Activated CD8-positive, alpha-beta memory T cell treated with anti-CD3 and anti-CD28 coated beads, Interleukin-2, amount 50 U/mL, for 1 hour (primary cell): ENCODE measurements around the gene THRAP3.
"Not testable (repeated sequence)": the region's sequence is repeated elsewhere in the genome, so short reads cannot be mapped to it uniquely, and the experiment has no call there.

Experiments
- DNase-seq: peaks from one replicate; pipeline ENCODE4 v3.0.0-alpha.2; 2020; ENCODE audit errors: extremely low read depth

The THRAP3 gene

GRCh38 chr1:36204347-36204909 is 19.8 kb upstream of the THRAP3 start:
- no peak for DNase-seq

DNA sequence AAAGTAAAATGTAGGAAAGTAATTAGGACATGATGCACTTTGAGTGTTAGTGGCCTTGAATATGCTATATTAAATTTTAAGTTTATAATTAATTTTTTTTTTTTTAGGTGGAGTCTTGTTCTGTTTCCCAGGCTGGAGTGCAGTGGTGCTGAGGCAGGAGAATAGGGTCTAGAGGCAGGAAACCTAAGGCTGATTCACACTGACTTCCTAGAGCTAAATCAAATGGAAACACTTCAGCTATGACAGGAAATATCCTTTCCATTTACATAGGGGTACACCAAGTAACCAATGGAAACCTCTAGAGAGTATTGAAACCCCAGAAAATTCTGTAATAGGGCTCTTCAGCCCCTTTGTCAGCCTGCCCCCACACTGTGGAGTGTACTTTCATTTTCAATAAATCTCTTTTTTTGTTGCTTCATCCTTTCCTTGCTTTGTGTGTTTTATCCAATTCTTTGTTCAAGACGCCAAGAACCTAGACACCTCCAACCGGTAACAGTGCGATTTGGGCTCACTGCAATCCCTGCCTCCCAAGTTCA is 17.9 kb upstream of the THRAP3 start:
- no peak for DNase-seq

DNA sequence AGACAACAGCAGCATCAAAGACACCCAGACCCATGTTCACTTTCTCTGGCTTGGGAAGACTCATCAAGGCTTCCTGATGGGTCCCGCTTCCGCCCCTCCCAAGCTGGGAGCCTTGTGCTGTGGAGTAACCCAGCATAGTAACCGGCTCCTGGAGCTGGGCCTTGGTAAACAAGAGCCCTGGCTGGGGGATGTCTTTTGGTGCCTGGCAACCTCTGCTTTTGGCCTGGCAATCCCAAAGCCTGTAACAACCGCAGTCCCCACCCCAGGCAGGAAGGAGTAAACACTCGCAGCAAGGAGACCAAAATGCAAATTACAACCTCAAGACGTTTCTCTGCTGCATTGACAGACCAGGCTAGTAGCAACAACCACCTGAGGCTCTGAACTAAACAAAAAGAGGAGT is 16.9 kb upstream of the THRAP3 start:
- no peak for DNase-seq

DNA sequence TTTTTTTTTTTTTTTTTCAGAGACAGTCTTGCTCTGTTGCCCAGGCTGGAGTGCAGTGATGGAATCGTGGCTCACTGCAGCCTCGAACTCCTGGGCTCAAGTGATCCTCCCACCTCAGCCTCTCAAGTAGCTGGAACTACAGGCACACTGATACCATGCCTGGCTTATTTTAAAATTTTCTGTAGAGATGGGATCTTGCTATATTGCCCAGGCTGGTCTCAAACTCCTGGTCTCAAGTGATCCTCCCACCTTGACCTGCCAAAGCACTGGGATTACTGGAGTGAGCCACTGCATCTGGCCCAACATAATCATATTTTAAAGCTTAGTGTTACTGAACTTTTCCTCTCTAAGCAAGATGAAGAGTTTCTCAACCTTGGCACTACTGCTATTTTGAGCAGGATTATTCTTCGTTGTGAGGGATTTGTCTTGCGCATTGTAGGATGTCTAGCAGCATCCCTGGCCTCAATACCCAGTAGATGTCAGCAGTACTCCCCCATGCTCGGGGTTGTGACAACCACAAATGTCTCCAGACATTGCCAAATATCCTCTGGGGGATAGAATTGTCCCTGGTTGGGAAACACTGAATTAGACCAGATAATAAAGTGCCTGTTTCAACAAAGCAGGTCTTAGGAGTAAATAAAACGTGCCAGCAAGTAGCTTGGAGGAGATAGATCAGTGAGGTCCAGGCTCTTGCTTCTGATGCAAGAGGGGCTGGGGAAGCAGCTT is 15.1 kb upstream of the THRAP3 start:
- DNase-seq = no peak

DNA sequence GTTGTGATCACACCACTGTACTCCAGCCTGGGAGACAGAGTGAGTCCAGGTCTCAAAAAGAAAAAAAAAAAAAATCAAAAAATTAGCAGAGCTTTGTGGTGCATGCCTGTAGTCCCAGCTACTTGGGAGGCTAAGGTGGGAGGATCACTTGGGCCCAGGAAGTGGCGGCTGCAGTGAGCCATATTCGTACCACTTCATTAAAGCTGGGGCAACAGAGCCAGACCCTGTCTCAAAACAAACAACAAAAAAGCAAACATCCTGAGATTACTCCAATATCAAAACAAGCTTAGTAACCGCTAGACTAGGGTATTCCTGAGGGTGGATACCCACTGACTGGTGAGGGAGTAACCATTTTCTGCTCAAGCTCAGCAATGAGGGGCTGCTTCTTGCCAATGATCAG is 12.9 kb upstream of the THRAP3 start:
- no peak for DNase-seq

DNA sequence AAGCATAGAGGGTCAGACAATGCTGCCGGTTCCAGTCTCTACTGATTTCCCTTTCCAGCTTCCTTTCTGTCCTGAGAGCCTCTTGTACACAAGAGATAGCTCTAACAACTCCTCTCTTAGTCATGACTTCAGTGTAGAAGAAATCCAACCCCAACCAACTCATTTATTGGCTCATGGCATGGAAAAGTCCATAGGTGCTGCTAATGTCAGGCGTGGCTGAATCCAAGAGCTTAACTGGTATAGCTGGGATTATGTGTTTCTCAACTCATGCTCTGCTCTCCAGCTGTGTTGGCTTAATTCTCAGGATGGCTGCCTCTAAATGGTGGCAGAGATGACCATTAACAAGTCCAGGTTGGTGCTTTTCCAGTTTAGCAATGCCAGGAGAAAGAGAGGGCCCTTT is 12.4 kb upstream of the THRAP3 start:
- no peak for DNase-seq

- no peak for DNase-seq
These were observed 11.5 kb upstream of the THRAP3 start for GRCh38 chr1:36212782-36213181.

- DNase-seq = no peak
These were observed 6.6 kb upstream of the THRAP3 start for GRCh38 chr1:36217670-36218069.

DNA sequence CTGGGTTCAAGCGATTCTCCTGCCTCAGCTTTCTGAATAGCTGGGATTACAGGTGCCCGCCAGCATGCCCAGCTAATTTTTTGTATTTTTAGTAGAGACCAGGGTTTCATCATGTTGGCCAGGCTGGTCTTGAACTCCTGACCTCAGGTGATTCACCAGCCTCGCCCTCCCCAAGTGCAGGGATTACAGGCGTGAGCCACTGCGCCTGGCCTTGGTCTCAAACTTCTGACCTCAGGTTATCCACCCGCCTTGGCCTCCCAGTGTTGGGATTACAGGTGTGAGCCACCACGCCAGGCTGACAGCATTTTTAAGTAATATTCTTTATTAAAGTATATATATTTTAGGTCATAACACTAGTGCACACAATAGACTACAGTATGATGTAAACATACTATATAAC is 2.3 kb upstream of the THRAP3 start:
- DNase-seq = not testable (repeated sequence)

DNA sequence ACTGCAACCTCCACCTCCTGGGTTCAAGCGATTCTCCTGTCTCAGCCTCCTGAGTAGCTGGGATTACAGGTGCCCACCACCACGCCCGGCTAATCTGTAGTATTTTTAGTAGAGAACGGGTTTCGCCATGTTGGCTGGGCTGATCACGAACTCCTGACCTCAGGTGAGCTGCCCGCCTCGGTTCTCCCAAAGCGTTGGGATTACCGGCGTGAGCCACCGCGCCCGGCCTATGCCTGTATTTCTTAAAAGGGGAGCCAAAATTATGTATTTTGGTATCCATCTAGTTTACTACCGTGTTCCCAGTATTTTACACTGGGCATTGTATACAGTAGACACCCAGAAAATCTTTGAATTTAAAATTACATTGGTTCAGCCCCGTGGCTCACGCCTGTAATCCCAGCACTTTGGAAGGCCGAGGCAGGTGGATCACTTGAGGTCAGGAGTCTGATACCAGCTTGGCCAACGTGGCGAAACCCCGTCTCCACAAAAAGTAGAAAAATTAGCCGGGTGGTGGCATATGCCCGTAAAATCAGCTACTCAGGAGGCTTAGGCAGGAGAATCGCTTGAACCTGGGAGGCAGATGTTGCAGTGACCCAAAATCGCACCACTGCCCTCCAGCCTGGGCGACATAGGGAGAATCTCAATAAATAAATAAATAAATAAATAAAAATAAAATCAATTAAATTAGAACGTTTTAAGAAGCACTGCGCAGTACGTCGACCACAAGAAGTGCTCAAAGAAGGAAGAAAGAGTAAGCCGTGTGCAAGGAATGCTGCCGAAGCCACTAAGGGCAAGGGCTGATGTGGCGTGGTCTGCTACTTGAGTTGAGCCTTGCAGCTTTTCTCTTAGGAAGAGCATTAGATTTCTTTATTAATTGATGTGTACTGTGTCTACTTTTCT is 1.5 kb upstream of the THRAP3 start:
- no peak for DNase-seq

- no peak for DNase-seq
These were observed 755 bp upstream of the THRAP3 start for GRCh38 chr1:36223381-36223995.

DNA sequence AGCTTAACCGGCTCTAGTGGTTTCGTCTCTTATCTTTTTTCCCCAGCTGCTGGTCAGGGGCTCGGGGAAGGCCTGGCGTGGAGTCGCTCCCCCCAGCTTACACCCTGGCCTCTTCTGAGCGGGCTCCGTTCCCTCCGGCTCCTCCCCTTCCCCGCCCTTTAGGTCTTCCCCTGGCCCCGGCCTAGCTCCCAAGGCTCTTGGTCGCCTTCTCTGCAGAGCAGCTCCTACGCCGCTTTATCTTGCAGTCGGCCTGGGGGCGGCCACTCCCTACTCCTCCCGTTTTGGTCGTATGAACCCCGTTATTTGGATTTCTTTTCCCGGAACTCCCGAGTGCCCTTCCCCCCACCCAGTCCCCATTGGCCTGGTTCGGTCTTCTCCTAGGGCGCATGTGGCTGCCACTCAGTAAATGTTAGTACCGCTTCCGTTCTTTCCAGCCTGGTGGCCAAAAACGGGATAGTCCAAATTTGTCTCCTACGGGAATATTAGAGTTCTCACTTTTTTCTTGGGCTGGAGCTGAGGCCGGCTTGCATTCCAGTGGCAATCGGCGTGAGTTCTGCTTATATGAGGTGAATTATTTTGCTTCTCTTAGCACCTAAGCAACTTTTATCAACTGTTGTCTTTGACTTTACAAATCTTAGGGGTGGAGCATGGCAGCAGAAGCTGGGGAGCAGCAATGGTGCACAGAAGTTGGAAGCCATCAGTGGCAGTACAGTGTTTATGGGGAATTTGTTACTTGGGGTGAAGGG is 467 bp downstream of the THRAP3 start:
- DNase-seq = no peak

DNA sequence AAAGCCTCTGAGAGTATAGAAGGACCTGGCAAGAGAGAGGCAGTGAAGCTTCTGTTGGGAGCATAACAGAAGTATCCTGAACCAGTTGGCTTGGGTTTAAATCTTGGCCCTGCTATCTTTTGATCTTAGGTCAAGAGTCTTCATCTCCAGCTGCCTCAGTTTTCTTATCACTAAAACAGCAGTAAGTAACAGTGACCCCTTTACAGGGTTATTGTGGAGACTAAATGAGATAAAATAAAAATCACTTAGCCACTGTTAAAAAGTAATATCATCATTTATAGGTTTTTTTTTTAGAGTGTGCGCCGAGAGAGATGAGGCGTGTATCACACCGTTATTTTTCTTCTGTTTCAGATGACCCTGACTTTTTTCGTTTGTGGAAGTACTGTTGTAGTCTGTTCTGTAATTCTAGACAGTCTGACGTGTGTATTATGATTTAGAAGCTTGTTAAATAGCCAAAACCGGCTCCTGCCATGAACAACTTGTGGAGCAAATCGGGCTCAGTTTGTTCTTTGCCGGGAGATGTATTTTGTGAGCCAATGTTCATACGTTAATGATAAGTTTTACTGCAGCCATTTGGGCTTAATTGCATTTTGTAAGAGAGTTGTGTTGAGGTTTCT is 1.1 kb downstream of the THRAP3 start:
- DNase-seq = no peak

DNA sequence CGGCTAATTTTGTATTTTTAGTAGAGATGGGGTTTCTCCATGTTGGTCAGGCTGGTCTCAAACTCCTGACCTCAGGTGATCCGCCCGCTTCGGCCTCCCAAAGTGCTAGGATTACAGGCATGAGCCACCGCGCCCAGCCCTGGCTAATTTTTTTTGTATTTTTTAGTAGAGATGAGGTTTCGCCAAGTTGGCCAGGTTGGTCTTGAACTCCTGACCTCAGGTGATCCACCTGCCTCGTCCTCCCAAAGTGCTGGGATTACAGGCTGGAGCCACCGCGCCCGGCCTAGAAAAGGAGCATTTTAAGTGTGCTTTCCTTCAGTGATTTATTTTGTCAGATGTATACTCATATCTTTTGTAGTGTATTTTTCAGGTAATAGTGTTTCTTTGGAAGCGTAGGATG is 6.0 kb downstream of the THRAP3 start:
- not testable (repeated sequence) for DNase-seq

DNA sequence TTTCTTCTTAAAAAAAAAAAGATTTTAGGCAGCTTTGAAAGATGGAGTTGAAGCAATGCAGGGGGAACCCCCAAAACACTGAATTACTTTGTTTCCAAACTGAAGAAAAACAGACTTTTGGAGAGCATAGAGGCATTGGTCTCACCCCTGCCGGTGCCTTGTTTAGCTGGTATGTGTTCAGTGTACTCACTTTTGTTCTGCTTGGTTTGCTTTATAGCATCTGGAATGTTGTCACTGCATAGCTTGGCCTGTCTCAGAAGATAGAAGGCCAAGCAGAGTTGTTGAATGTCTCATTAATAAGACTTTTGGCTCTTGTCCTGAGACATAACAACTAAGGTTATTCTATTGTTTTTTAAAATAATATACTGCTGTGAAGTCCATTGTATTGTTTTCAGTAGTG is 6.9 kb downstream of the THRAP3 start:
- DNase-seq = no peak

DNA sequence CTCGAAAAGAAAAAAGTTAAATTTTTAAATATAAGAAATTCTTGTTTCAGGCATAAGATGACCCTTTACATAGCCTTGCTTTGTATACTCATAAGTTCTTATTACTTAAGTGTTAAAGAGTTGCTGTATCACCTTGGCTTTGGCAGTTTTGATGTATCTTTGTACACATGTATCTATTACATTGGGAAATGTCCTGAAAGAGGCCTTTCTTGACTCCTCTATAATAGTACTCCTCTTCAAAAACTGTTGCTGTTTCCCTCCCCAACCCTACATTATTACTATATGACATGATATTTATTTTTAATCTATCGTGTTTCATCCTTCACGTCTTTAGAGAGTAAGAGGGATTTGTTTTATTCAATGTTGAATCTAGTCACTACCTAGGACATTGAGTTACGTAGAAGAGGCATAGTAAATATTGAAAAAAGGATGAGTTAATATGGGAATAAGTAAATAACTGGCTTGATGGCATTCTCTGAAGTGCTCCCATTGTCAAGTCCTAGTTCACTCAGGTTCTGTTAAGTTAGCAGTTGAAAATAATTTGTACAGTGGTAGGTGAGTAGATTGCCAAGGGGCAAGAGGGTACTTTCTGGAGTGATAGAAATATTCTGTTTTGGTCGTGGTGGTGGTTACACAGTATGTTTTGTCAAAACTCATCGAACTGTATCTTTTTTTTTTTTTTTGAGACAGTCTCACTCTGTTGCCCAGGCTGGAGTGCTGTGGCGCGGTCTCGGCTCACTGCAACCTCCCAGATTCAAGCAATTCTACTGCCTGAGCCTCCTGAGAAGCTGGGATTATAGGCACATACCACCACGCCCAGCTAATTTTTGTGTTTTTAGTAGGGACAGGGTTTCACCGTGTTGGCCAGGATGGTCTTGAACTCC is 8.2 kb downstream of the THRAP3 start:
- no peak for DNase-seq

GRCh38 chr1:36236302-36236701 is 12.1 kb downstream of the THRAP3 start:
- no peak for DNase-seq

DNA sequence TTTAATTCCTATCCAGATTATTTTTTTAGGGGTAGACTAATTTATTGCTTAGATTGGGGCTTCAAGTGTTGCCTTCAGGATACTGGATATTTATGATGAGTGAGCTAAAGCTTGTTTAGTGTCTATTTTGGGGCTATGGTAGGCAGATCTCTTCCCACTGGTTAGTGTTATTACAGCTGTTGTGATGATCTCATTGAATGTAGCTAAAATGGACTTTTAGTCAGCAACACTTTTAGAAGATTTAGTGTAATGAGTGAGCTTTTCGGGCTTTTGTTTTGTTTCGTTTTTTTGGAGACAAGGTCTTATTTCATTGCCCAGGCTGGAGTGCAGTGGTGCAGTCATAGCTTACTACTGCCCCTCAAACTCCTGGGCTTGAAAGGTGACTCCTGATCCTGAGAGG is 14.2 kb downstream of the THRAP3 start:
- DNase-seq = no peak

- no peak for DNase-seq
These were observed 15.8 kb downstream of the THRAP3 start for GRCh38 chr1:36239941-36240637.
